ENCODE measurements around the gene TMX2.

TMX2 gene

GRCh38 chr11:57764566-57764965 is 52.2 kb downstream of the TMX2 start:
- no peak for DNase-seq (ENCODE audit: low read depth in 2 of 3, low spot score in 2 of 3)

- no peak for DNase-seq (ENCODE audit: low read depth in 2 of 3, low spot score in 2 of 3)
Measured at GRCh38 chr11:57764972-57765371, 52.6 kb downstream of the TMX2 start.

- no peak for DNase-seq (ENCODE audit: low read depth in 2 of 3, low spot score in 2 of 3)
Measured at GRCh38 chr11:57770793-57771192, 58.4 kb downstream of the TMX2 start.

GRCh38 chr11:57771365-57771764 is 59.0 kb downstream of the TMX2 start:
- DNase-seq (ENCODE audit: low read depth in 2 of 3, low spot score in 2 of 3), result no peak

- DNase-seq (ENCODE audit: low read depth in 2 of 3, low spot score in 2 of 3), result no peak
Measured at GRCh38 chr11:57772562-57772961, 60.2 kb downstream of the TMX2 start.

GRCh38 chr11:57773026-57773598 is 60.7 kb downstream of the TMX2 start:
- no peak for DNase-seq (ENCODE audit: low read depth in 2 of 3, low spot score in 2 of 3)

- no peak for DNase-seq (ENCODE audit: low read depth in 2 of 3, low spot score in 2 of 3)
Measured at GRCh38 chr11:57775491-57775890, 63.1 kb downstream of the TMX2 start.

- no peak for DNase-seq (ENCODE audit: low read depth in 2 of 3, low spot score in 2 of 3)
Measured at GRCh38 chr11:57776031-57776521, 63.7 kb downstream of the TMX2 start.

GRCh38 chr11:57776577-57777210 is 64.3 kb downstream of the TMX2 start:
- DNase-seq (ENCODE audit: low read depth in 2 of 3, low spot score in 2 of 3), result no peak

- DNase-seq (ENCODE audit: low read depth in 2 of 3, low spot score in 2 of 3), result no peak
Measured at GRCh38 chr11:57777969-57778317, 65.5 kb downstream of the TMX2 start.

GRCh38 chr11:57778318-57779037 is 66.1 kb downstream of the TMX2 start:
- DNase-seq (ENCODE audit: low read depth in 2 of 3, low spot score in 2 of 3), result no peak

- DNase-seq (ENCODE audit: low read depth in 2 of 3, low spot score in 2 of 3), result no peak
Measured at GRCh38 chr11:57779276-57779675, 66.9 kb downstream of the TMX2 start.

- no peak for DNase-seq (ENCODE audit: low read depth in 2 of 3, low spot score in 2 of 3)
Measured at GRCh38 chr11:57781529-57781943, 69.1 kb downstream of the TMX2 start.

GRCh38 chr11:57785072-57785471 is 72.7 kb downstream of the TMX2 start:
- no peak for DNase-seq (ENCODE audit: low read depth in 2 of 3, low spot score in 2 of 3)

GRCh38 chr11:57786436-57786835 is 74.0 kb downstream of the TMX2 start:
- no peak for DNase-seq (ENCODE audit: low read depth in 2 of 3, low spot score in 2 of 3)

GRCh38 chr11:57787006-57787604 is 74.7 kb downstream of the TMX2 start:
- DNase-seq (ENCODE audit: low read depth in 2 of 3, low spot score in 2 of 3), result no peak

GRCh38 chr11:57787920-57788702 is 75.7 kb downstream of the TMX2 start:
- DNase-seq (ENCODE audit: low read depth in 2 of 3, low spot score in 2 of 3), result no peak

- DNase-seq (ENCODE audit: low read depth in 2 of 3, low spot score in 2 of 3), result no peak
Measured at GRCh38 chr11:57788703-57789088, 76.3 kb downstream of the TMX2 start.

All from activated CD8-positive, alpha-beta memory T cell treated with anti-CD3 and anti-CD28 coated beads for 48 hours (primary cell).